HG03280 (cell line): ENCODE results near the gene UGT1A10.
"Not testable (repeated sequence)": the region's sequence is repeated elsewhere in the genome, so short reads cannot be mapped to it uniquely, and the experiment has no call there.

Experiments used
- ATAC-seq: cut with Tn5 transposase; IDR thresholded peaks from one replicate; pipeline ENCODE4 v1.9.1; 2021; ENCODE audit warnings: mild to moderate bottlenecking, moderate library complexity; ENCODE audit not compliant: unreplicated experiment

The UGT1A10 gene

GRCh38 chr2:233636306-233636705 lies at the start of gene UGT1A10:
Gene UGT1A10 (plus strand): TSS chr2:233636448. CDS start chr2:233636523, 75 bp downstream.
- not testable (repeated sequence) for ATAC-seq

- no peak for ATAC-seq
These were observed 47.8 kb upstream of the UGT1A10 start for GRCh38 chr2:233588400-233588799.

- not testable (repeated sequence) for ATAC-seq
These were observed 43.5 kb upstream of the UGT1A10 start for GRCh38 chr2:233592706-233593105.

GRCh38 chr2:233593201-233593600 lies 43.0 kb upstream of the UGT1A10 start:
- ATAC-seq: no peak

- ATAC-seq: no peak
These were observed 38.7 kb upstream of the UGT1A10 start for GRCh38 chr2:233597522-233597921.

GRCh38 chr2:233598952-233599351 lies 37.3 kb upstream of the UGT1A10 start:
- no peak for ATAC-seq

GRCh38 chr2:233600386-233600785 lies 35.9 kb upstream of the UGT1A10 start:
- ATAC-seq: no peak

- ATAC-seq: no peak
These were observed 34.2 kb upstream of the UGT1A10 start for GRCh38 chr2:233602076-233602475.

- ATAC-seq: no peak
These were observed 32.7 kb upstream of the UGT1A10 start for GRCh38 chr2:233603520-233603919.

GRCh38 chr2:233604826-233605225 lies 31.4 kb upstream of the UGT1A10 start:
- no peak for ATAC-seq

GRCh38 chr2:233605680-233606079 lies 30.6 kb upstream of the UGT1A10 start:
- ATAC-seq: no peak

GRCh38 chr2:233611284-233611683 lies 25.0 kb upstream of the UGT1A10 start:
- no peak for ATAC-seq

GRCh38 chr2:233617476-233617875 lies 18.8 kb upstream of the UGT1A10 start, which contains the start of gene UGT1A8:
Gene UGT1A8 (plus strand): TSS chr2:233617633. CDS start chr2:233617708, 75 bp downstream.
- ATAC-seq: not testable (repeated sequence)

GRCh38 chr2:233620204-233620603 lies 16.0 kb upstream of the UGT1A10 start:
- no peak for ATAC-seq

- ATAC-seq: not testable (repeated sequence)
These were observed 14.4 kb upstream of the UGT1A10 start for GRCh38 chr2:233621863-233622262.

GRCh38 chr2:233627331-233628025 lies 8.8 kb upstream of the UGT1A10 start:
- no peak for ATAC-seq

GRCh38 chr2:233638836-233639235 lies 2.6 kb downstream of the UGT1A10 start:
- ATAC-seq: no peak

GRCh38 chr2:233639860-233640259 lies 3.6 kb downstream of the UGT1A10 start:
- ATAC-seq: no peak

- ATAC-seq: no peak
These were observed 6.9 kb downstream of the UGT1A10 start for GRCh38 chr2:233643128-233643527.

- ATAC-seq: not testable (repeated sequence)
These were observed 9.8 kb downstream of the UGT1A10 start for GRCh38 chr2:233646033-233646432.

GRCh38 chr2:233650981-233651380 lies 14.7 kb downstream of the UGT1A10 start:
- no peak for ATAC-seq

GRCh38 chr2:233651430-233651829 lies 15.2 kb downstream of the UGT1A10 start:
- no peak for ATAC-seq

GRCh38 chr2:233654501-233654900 lies 18.3 kb downstream of the UGT1A10 start:
- ATAC-seq: no peak
